Measurements from ENCODE around the gene MED23. TPM values are rescaled to one million over a fixed set of nuclear protein-coding genes. Genes with fewer than 3 reads are reported as not detected.
A peak's percentile ranks its signal among the peaks of the same experiment; 100 is the strongest.

Gene MED23, protein sequence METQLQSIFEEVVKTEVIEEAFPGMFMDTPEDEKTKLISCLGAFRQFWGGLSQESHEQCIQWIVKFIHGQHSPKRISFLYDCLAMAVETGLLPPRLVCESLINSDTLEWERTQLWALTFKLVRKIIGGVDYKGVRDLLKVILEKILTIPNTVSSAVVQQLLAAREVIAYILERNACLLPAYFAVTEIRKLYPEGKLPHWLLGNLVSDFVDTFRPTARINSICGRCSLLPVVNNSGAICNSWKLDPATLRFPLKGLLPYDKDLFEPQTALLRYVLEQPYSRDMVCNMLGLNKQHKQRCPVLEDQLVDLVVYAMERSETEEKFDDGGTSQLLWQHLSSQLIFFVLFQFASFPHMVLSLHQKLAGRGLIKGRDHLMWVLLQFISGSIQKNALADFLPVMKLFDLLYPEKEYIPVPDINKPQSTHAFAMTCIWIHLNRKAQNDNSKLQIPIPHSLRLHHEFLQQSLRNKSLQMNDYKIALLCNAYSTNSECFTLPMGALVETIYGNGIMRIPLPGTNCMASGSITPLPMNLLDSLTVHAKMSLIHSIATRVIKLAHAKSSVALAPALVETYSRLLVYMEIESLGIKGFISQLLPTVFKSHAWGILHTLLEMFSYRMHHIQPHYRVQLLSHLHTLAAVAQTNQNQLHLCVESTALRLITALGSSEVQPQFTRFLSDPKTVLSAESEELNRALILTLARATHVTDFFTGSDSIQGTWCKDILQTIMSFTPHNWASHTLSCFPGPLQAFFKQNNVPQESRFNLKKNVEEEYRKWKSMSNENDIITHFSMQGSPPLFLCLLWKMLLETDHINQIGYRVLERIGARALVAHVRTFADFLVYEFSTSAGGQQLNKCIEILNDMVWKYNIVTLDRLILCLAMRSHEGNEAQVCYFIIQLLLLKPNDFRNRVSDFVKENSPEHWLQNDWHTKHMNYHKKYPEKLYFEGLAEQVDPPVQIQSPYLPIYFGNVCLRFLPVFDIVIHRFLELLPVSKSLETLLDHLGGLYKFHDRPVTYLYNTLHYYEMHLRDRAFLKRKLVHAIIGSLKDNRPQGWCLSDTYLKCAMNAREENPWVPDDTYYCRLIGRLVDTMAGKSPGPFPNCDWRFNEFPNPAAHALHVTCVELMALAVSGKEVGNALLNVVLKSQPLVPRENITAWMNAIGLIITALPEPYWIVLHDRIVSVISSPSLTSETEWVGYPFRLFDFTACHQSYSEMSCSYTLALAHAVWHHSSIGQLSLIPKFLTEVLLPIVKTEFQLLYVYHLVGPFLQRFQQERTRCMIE (N-terminal part only)
- 16.0 TPM for polyA plus RNA-seq (2012; ENCODE audit: missing spikeins)

DNA sequence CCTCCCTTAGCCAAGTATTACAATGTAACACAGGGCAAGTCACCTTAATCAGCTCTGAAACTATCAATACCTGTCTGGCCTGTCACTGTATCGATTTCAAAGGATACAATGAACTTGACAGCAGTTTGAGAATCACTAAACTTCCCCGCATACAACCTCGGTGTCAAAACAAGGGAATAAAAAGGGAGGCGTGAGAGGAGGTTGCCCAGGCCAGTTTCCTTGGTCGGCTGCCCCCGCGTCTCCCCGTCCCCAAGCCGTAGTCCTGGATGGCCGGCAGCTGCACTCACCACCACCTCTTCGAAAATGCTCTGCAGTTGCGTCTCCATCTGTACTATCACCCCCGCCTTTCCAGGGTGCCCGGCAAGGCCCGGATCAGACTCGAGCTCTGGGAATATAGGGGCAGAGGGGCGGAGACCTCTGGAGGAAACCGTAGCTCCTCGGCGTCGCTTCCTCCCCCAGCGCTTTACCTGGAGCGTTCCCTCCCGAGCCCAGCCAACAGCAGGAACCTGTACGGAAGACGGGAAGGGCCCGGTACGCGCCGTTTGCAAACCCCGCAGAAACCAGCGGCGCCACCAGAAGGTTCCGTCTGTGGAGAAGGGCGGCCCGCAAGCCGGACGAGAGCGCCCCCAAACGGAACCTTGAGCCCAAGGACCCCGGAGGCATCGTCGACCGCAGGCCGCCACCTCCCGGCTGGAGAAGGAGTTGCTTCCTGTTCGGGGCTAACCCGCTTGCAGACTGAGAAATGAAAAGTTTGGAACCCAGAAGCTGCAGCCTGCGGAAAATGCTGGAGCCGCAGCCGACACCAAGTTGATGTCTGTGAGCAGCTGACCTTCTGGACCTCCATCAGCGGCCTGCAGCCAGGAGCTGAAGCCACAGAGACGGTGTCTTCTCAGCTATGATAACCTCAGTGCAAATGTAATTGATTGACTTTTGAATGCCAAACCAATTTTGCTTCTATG, at the start of gene MED23:
Gene MED23 (minus strand): TSS at position 519 of the 959 bp plus-strand sequence. CDS start 193 bp downstream, at position 326.
- peak; percentile 93 for FAIRE-seq
- DNase-seq (ENCODE audit: insufficient read length) = peak; percentile 52
- TF ChIP-seq POLR2A (IDR thresholded peaks at IDR 0.05; ENCODE audit: low read depth, low read length) (peak; percentile 76), POLR2AphosphoS5 (IDR thresholded peaks at IDR 0.05; ENCODE audit: low read depth, low read length) (peak; percentile 83), TAF1 (IDR thresholded peaks at IDR 0.05; ENCODE audit: borderline replicate concordance, low read depth, low read length) (peak; percentile 94)

DNA sequence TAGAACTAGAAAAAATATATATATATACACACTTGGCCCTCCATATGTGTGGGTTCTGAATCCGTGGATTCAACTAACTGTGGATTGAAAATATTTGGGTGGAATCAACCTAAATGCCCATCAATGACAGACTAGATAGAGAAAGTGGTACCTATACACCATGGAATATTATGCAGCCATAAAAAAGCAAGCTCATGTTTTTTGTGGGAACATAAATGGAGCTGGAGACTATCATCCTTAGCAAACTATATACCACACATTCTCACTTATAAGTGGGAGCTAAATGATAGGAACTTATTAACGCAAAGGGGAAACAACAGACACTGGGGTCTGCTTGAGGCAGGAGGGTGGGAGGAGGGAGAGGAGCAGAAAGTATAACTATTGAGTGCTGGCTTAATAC, 45.1 kb upstream of the MED23 start:
- DNase-seq (ENCODE audit: insufficient read length) = no peak

DNA sequence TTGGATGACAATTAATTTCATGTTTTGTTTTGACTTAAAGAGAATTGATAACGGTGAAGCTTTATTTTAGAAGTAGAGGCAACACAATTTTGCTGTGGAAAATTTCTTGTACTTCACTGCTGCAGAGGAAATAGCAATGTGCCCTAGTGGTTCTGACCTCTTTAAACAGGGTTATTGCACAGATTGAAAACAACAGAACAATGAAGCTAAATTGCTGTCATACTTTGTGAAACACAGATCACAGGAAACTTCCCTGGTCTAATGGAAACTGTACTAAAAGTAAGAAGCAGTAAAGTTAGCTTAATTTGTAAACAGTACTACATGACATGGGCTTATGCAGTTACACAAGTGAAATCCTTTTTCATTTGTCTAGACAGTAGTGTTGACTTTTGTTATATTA, 41.8 kb upstream of the MED23 start:
- DNase-seq (ENCODE audit: insufficient read length) = no peak
- TF ChIP-seq TAF1 (IDR thresholded peaks at IDR 0.05; ENCODE audit: borderline replicate concordance, low read depth, low read length) (no peak), POLR2AphosphoS5 (IDR thresholded peaks at IDR 0.05; ENCODE audit: low read depth, low read length) (no peak), POLR2A (IDR thresholded peaks at IDR 0.05; ENCODE audit: low read depth, low read length) (no peak)
- peak; percentile 76 for FAIRE-seq

More for the DNA sequence above, 45.1 kb upstream of the MED23 start:
- no peak for FAIRE-seq
- TF ChIP-seq POLR2A (IDR thresholded peaks at IDR 0.05; ENCODE audit: low read depth, low read length) (no peak), POLR2AphosphoS5 (IDR thresholded peaks at IDR 0.05; ENCODE audit: low read depth, low read length) (no peak), TAF1 (IDR thresholded peaks at IDR 0.05; ENCODE audit: borderline replicate concordance, low read depth, low read length) (no peak)

DNA sequence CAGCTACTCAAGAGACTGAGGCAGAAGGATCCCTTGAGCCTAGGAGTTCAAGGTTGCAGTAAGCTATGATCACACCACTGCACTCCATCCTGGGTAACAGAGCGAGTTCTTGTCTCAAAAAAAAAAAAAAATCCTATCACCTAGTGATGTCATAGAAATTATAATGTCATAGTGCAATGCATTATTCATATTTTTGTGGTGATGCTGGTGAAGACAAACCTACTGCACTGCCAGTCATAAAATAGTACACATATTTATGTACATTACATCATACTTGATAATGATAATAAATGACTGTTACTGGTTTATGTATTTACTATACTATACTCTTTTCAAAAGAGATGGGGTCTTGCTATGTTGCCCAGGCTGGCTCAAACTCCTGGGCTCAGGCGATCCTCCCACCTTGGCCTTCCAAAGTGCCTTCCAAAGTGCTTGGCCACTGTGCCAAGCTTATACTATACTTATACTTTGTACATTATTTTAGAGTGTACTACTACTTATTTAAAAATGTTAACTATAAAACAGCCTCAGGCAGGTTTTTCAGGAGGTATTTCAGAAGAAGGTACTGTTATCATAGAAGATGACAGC, 35.6 kb upstream of the MED23 start:
- FAIRE-seq (no peak), DNase-seq (ENCODE audit: insufficient read length) (no peak)
- no peak for TF ChIP-seq POLR2AphosphoS5 (IDR thresholded peaks at IDR 0.05; ENCODE audit: low read depth, low read length)
- TF ChIP-seq POLR2A (IDR thresholded peaks at IDR 0.05; ENCODE audit: low read depth, low read length) = no peak

DNA sequence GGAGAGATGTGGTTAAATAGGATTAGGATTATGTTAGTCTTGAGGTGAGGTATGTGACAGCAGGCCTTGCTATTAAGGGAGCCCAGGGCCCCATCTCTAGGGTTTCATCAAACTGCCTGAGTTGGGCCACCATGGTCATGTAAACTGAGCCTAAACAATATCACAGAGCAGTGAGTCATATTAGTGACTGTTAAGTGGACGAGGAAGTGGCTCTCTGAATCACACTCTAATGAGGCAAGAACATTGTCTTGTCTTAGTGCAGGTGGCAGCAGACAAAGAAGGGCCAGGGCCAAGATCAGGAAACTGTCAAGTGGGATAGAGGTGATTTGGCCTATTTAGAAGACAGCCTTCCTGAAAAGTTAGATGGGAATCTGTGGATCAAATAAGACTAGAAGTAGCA, 32.2 kb upstream of the MED23 start:
- DNase-seq (ENCODE audit: insufficient read length) = no peak
- no peak for FAIRE-seq

DNA sequence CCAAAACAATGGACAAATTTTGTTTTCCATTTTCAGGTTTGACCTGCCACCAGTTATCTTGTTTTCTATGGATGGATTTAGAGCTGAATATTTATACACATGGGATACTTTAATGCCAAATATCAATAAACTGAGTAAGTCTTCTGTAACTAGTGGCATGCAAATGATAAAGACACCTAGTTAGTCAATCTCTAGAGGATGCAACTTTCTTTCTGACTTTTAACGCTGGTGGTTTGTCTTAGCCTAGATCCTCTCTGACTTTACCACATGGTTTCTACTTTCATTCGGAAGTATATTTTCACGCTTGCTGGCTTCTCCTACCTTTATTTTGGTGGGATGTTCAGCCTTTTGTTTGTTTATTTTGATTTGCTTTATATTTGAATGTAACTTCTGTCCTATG, 30.2 kb upstream of the MED23 start:
- FAIRE-seq (no peak), DNase-seq (ENCODE audit: insufficient read length) (no peak)
- TF ChIP-seq POLR2A (IDR thresholded peaks at IDR 0.05; ENCODE audit: low read depth, low read length) = no peak
- no peak for TF ChIP-seq POLR2AphosphoS5 (IDR thresholded peaks at IDR 0.05; ENCODE audit: low read depth, low read length)
- TF ChIP-seq TAF1 (IDR thresholded peaks at IDR 0.05; ENCODE audit: borderline replicate concordance, low read depth, low read length) = no peak

More for the DNA sequence above, 32.2 kb upstream of the MED23 start:
- TF ChIP-seq POLR2AphosphoS5 (IDR thresholded peaks at IDR 0.05; ENCODE audit: low read depth, low read length) = no peak
- no peak for TF ChIP-seq POLR2A (IDR thresholded peaks at IDR 0.05; ENCODE audit: low read depth, low read length)
- TF ChIP-seq TAF1 (IDR thresholded peaks at IDR 0.05; ENCODE audit: borderline replicate concordance, low read depth, low read length) = no peak

DNA sequence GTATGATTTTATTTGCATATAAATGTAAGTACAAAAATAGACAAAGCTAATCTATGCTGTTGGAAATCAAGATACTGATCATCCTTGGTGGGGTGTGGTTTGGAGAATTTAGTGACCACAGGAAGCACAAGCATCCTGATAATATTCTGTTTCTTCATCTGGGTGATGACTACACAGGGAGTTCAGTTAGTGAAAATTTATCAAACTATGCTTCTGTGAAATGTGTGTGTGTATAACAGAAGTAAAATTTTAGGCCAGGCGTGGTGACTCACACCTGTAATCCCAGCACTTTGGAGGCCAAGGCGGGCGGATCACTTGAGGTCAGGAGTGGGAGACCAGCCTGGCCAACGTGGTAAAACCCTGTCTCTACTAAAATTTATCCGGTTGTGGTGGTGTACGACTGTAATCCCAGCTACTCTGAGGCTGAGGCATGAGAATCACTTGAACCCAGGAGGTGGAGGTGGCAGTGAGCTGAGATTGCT, 29.6 kb upstream of the MED23 start:
- DNase-seq (ENCODE audit: insufficient read length) = no peak
- TF ChIP-seq TAF1 (IDR thresholded peaks at IDR 0.05; ENCODE audit: borderline replicate concordance, low read depth, low read length) (no peak), POLR2AphosphoS5 (IDR thresholded peaks at IDR 0.05; ENCODE audit: low read depth, low read length) (no peak), POLR2A (IDR thresholded peaks at IDR 0.05; ENCODE audit: low read depth, low read length) (no peak)
- FAIRE-seq = no peak

DNA sequence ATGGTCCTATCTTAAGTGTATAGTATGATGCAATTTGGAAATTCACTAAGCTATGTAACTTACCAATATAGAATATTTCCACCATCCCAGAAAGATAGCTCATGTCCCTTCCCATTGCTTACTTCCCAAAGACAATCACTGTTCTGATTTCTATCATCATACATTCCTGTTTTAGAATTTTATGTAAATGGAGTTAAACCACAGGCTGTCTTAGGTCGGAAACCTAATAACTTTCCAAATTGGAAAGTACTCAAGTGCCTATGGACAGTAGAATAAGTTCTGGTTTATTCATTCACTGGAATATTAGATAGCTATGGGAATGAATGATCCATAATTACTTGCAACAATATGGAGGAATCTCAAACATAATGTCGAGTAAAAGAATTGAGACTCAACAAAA, 29.2 kb upstream of the MED23 start:
- FAIRE-seq = no peak
- no peak for TF ChIP-seq POLR2A (IDR thresholded peaks at IDR 0.05; ENCODE audit: low read depth, low read length)
- no peak for TF ChIP-seq TAF1 (IDR thresholded peaks at IDR 0.05; ENCODE audit: borderline replicate concordance, low read depth, low read length)
- no peak for TF ChIP-seq POLR2AphosphoS5 (IDR thresholded peaks at IDR 0.05; ENCODE audit: low read depth, low read length)
- DNase-seq (ENCODE audit: insufficient read length) = no peak

DNA sequence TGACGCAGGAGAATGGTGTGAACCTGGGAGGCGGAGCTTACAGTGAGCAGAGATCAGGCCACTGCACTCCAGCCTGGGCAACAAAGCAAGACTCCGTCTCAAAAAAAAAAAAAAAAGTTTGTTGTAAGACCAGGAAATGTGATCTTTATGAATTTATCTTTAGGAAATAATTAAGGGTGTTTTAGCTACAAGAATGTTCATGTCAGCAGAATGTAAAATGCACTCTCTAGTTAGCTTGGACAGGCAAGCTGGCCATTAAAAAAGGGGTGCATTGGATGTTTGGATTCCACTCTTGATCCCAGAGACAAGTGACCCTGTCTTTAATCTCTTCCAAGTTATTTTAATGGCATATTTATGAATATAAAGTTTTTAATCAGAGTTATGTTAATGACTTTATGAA, 28.6 kb upstream of the MED23 start:
- TF ChIP-seq POLR2A (IDR thresholded peaks at IDR 0.05; ENCODE audit: low read depth, low read length) (no peak), POLR2AphosphoS5 (IDR thresholded peaks at IDR 0.05; ENCODE audit: low read depth, low read length) (no peak), TAF1 (IDR thresholded peaks at IDR 0.05; ENCODE audit: borderline replicate concordance, low read depth, low read length) (no peak)
- DNase-seq (ENCODE audit: insufficient read length) (no peak), FAIRE-seq (no peak)
